Fibroblast of villous mesenchyme (primary cell): Measurements from ENCODE around the gene HTRA2. TPM values are rescaled to one million over a fixed set of nuclear protein-coding genes. Genes with fewer than 3 reads are reported as not detected.
A peak's percentile ranks its signal among the peaks of the same experiment; 100 is the strongest.

Source experiments
- DNase-seq: peaks from one replicate; pipeline ENCODE4 v3.0.0-alpha.2; 2010; ENCODE audit warnings: low read depth
- H3K4me3 ChIP-seq: 2 replicates; pipeline ENCODE4 v1.5.1; 2011; ENCODE audit warnings: low read depth, mild to moderate bottlenecking, low read length
- CTCF ChIP-seq: IDR thresholded peaks from 2 replicates; pipeline ENCODE4 v1.5.1; 2012; ENCODE audit warnings: low read depth, mild to moderate bottlenecking, low read length; ENCODE audit not compliant: insufficient read depth
- total RNA-seq: library from RNA; depleted of rRNA; stranded (reverse); fragments of >200 nt; gene quantifications from 2 replicates; pipeline ENCODE4 v1.2.3, GENCODE V29; 2012

HTRA2 gene
- total RNA-seq, 1 donor = 40.2 TPM

DNA sequence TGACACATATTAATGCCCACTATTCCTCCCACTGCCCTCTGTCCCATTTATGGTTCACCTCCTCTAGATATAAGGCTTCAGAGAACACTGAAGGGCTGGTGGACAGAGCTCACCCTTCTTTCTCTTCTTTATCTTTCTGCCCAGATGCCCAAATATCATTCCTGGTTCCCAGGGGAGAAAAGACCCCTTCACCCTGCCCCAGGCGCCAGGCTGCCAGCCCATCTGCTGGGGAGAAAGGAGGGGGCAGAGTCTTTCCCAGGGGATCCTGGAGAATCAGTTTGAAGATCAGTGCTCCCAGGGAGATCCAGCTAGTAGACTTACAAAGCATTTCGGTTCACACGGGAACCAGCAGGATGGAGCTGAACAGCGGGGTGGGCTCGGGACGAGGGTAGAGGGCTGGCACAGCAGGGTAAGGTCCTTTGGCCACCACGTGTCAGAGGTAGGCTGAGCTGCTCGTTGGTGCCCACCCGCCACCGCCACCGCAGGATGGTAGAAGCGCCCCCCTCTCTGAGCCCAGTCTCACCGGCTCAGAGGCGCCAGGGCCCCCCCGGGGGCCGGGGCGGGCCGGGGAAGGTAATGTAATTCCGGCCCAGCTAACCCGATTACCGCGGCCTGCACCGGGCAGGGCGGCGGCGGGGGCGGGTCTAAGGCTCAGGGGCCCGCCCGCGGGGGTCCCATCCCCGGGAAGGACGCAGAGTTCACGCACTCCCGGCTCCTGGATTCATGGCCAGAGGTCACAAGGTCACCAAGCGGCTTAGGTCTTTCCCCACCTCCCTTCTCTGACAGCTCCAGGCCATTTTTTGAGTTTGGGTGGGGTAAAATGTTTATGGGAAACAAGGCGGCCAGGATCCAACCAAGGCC lies 16.8 kb upstream of the HTRA2 start:
- no peak for TF ChIP-seq CTCF
- H3K4me3 ChIP-seq = no peak overlapping the region

DNA sequence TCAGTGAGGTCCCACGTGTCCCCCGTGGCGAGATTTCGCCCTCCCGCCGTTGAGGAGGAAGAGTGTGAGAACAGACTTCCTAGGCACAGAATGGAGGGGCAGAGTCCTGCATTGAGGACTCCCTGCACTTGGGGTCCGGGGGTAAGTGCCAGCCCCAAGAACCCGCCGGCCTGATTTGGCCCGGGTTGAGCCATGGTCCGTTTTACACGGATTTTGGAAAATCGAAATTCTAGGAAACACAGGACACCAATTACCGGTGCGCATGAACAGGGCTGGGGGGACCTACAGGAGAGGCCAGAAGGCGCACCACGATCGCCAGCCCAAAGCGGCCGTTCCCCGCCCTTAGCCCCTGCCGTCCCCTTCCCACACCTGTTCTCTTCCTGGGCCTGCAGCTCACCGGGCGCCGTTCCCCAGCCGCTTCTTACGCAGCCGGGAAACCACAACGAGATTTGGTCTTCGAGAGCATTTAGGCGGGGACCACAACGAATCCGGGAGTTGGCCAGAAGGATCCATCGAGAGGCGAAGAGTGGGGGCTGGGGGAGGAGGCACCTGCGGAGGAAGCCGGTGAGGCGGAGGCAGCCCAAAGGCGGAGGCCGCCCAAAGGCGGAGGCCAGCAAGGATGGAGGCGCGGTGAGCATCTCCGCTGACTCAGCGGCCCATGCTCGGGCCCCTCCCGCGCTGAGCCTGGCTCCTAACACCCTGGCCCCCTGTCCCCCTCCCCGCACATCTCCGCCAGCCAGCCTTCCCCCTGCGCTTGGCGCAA lies 15.9 kb upstream of the HTRA2 start:
- no peak for TF ChIP-seq CTCF
- H3K4me3 ChIP-seq = no peak overlapping the region
- no peak for DNase-seq

More for the DNA sequence above, 16.8 kb upstream of the HTRA2 start:
- no peak for DNase-seq

DNA sequence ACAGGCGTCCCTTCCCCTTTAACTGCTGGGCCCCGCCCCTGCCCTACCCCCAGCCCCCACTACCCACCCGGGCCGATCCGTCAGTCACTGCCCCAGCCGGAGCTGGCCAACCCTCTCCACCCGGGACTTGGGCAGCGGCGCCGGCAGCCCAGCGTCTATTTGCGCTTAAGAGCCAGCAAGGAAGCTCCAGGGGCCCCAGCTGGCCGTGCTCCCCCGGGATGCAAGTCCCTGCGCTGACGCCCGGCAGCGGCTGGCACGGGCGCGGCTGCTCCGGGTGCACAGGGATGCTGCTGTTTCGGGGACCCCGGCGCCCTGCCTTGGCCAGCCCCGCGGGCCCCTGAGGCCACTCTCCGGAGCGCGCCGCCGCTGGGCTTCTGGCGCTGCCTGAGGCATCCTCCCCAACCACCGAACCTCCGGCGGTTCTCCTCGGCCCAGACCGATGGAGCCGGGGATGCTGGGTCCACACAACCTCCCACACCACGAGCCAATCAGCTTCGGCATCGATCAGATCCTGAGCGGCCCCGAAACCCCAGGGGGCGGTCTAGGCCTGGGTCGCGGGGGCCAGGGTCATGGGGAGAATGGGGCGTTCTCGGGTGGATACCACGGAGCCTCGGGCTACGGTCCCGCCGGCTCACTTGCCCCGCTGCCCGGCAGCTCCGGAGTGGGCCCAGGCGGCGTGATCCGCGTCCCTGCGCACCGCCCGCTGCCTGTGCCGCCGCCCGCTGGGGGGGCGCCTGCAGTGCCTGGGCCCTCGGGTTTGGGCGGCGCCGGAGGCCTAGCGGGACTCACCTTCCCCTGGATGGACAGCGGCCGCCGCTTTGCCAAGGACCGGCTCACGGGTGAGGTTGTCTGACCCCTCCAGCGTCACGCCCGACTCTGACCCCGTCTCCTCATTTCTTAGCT lies 15.1 kb upstream of the HTRA2 start, which contains the start of gene TLX2:
TSS of gene TLX2 (plus strand) at position 83 of the 903 bp plus-strand sequence. CDS start at position 440, 357 bp downstream.
- TF ChIP-seq CTCF = no peak
- no peak for DNase-seq
- H3K4me3 ChIP-seq = no peak within 1 kb of the TSS

- no peak for TF ChIP-seq CTCF
- no peak for DNase-seq
- H3K4me3 ChIP-seq = no peak overlapping the region
These were observed 14.3 kb upstream of the HTRA2 start for GRCh38 chr2:74515271-74515980.

DNA sequence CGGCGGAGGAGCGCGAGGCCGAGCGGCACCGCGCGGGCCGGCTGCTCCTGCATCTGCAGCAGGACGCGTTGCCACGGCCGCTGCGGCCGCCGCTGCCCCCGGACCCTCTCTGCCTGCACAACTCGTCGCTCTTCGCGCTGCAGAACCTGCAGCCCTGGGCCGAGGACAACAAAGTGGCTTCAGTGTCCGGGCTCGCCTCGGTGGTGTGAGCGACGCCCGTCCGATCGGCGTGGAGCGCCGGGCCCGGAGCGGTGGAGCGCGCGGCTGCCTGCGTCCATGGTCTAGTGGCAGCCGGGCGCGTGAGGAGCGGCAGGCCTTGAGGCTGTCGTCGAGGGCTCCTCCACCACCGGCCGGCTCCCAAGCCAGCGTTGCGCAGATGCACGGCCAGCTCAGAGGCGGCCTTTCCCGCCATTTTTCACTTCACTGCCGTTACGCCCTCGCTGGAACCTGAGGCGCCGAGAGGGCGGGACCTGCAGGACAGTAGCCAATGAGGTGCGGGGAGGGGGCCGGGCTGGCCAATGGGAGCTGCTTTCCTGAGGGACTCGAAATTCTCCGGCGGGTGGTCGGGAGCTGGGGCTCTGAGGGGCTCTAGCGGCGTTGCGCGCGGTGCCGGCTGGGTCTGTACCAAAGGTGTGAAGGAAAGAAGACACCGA lies 13.6 kb upstream of the HTRA2 start:
- no peak overlapping the region for H3K4me3 ChIP-seq
- no peak for TF ChIP-seq CTCF
- DNase-seq = peak; percentile 40
